ENCODE results near the gene CYSLTR2. TPM values are rescaled to one million over a fixed set of nuclear protein-coding genes. Genes with fewer than 3 reads are reported as not detected.

Gene CYSLTR2
- total and polyA plus RNA-seq, 3 experiments from 2014 or later, result 0.33 to 2.4 (median 2.2) TPM

DNA sequence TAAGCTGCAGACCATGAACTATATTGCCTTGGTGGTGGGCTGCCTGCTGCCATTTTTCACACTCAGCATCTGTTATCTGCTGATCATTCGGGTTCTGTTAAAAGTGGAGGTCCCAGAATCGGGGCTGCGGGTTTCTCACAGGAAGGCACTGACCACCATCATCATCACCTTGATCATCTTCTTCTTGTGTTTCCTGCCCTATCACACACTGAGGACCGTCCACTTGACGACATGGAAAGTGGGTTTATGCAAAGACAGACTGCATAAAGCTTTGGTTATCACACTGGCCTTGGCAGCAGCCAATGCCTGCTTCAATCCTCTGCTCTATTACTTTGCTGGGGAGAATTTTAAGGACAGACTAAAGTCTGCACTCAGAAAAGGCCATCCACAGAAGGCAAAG is 53.7 kb downstream of the CYSLTR2 start:
- no peaks in the 10 kb centered on the region for H3K36me3 ChIP-seq (ENCODE audit: insufficient read depth, low read length)
- H3K27ac Mint-ChIP-seq, result no peak overlapping the region
- POLR2A ChIA-PET, result no interaction called here
- CTCF ChIA-PET, result no interaction called here
- no peak overlapping the region for H3K4me3 ChIP-seq (ENCODE audit: low read length)
- peaks cover 0 to 5% (median 3%) of the 10 kb centered on the region in 5 donors for H3K9me3 Mint-ChIP-seq
- no peak overlapping the region for H3K27ac ChIP-seq (ENCODE audit: low read depth, low read length)
- H3K27me3 ChIP-seq (ENCODE audit: insufficient read depth, low read length, poor library complexity, severe bottlenecking), result no peaks in the 10 kb centered on the region
- H3K9me3 ChIP-seq (ENCODE audit: low read length), result no peaks in the 10 kb centered on the region
- no peaks in the 10 kb centered on the region for H3K4me1 ChIP-seq (ENCODE audit: insufficient read depth, low read length)
- peaks cover 0 to 2% of the 10 kb centered on the region in 2 donors for H3K27me3 Mint-ChIP-seq
- H3K4me1 Mint-ChIP-seq, result peaks cover 8 to 27% (median 13%) of the 10 kb centered on the region in 3 donors
- H3K4me3 Mint-ChIP-seq, result no peak overlapping the region
- no peak for DNase-seq
- H3K36me3 Mint-ChIP-seq, result peaks cover 13 to 31% (median 22%) of the 10 kb centered on the region in 3 donors

DNA sequence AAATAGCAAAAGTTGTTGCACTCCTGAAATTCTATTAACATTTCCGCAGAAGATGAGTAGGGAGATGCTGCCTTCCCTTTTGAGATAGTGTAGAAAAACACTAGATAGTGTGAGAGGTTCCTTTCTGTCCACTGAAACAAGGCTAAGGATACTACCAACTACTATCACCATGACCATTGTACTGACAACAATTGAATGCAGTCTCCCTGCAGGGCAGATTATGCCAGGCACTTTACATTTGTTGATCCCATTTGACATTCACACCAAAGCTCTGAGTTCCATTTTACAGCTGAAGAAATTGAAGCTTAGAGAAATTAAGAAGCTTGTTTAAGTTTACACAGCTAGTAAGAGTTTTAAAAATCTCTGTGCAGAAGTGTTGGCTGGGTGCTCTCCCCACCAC is 55.0 kb downstream of the CYSLTR2 start:
- no peaks in the 10 kb centered on the region for H3K4me1 ChIP-seq (ENCODE audit: insufficient read depth, low read length)
- no peak for DNase-seq
- CTCF ChIA-PET, result no interaction called here
- H3K4me3 Mint-ChIP-seq, result no peak overlapping the region
- H3K9me3 ChIP-seq (ENCODE audit: low read length), result no peaks in the 10 kb centered on the region
- no peak overlapping the region for H3K27ac Mint-ChIP-seq
- H3K4me3 ChIP-seq (ENCODE audit: low read length), result no peak overlapping the region
- no peaks in the 10 kb centered on the region for H3K27me3 ChIP-seq (ENCODE audit: insufficient read depth, low read length, poor library complexity, severe bottlenecking)
- H3K4me1 Mint-ChIP-seq, result peaks cover 8 to 18% (median 13%) of the 10 kb centered on the region in 3 donors
- peaks cover 0 to 7% (median 3%) of the 10 kb centered on the region in 5 donors for H3K9me3 Mint-ChIP-seq
- no peak overlapping the region for H3K27ac ChIP-seq (ENCODE audit: low read depth, low read length)
- no peaks in the 10 kb centered on the region for H3K36me3 ChIP-seq (ENCODE audit: insufficient read depth, low read length)
- peaks cover 13 to 31% (median 22%) of the 10 kb centered on the region in 3 donors for H3K36me3 Mint-ChIP-seq
- peaks cover 0 to 2% of the 10 kb centered on the region in 2 donors for H3K27me3 Mint-ChIP-seq
- POLR2A ChIA-PET, result no interaction called here

GRCh38 chr13:48709213-48709612 is 55.5 kb downstream of the CYSLTR2 start:
- DNase-seq, result no peak
- Histone ChIP-seq H3K9me3 (ENCODE audit: low read length) (no peaks in the 10 kb centered on the region), H3K36me3 (ENCODE audit: insufficient read depth, low read length) (no peaks in the 10 kb centered on the region), H3K4me1 (ENCODE audit: insufficient read depth, low read length) (no peaks in the 10 kb centered on the region), H3K27ac (ENCODE audit: low read depth, low read length) (no peak overlapping the region), H3K4me3 (ENCODE audit: low read length) (no peak overlapping the region), H3K27me3 (ENCODE audit: insufficient read depth, low read length, poor library complexity, severe bottlenecking) (no peaks in the 10 kb centered on the region)
- H3K4me3 Mint-ChIP-seq, result no peak overlapping the region
- peaks cover 0 to 2% of the 10 kb centered on the region in 2 donors for H3K27me3 Mint-ChIP-seq
- ChIA-PET POLR2A (no interaction called here), CTCF (no interaction called here)
- peaks cover 0 to 10% (median 3%) of the 10 kb centered on the region in 5 donors for H3K9me3 Mint-ChIP-seq
- no peak overlapping the region for H3K27ac Mint-ChIP-seq
- peaks cover 13 to 31% (median 22%) of the 10 kb centered on the region in 3 donors for H3K36me3 Mint-ChIP-seq
- H3K4me1 Mint-ChIP-seq, result peaks cover 8 to 14% (median 10%) of the 10 kb centered on the region in 3 donors

DNA sequence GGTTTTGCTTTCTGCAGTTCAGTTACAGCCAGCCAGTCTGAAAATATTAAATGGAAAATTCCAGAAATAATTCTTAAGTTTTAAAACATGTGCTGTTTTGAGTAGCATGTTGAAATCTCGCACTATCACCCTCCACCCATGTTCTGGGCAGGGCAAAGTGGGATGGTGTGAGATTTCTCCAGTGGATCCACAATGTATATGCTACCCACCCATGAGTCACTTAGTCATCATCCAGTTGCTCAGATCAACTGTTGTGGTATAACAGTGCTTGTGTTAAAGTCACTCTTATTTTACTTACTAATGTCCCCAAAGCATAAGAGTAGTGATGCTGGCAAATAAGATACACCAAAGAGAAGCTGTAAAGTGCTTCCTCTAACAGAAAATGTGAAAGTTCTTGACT is 56.4 kb downstream of the CYSLTR2 start:
- no peak overlapping the region for H3K27ac Mint-ChIP-seq
- CTCF ChIA-PET, result no interaction called here
- H3K4me1 ChIP-seq (ENCODE audit: insufficient read depth, low read length), result no peaks in the 10 kb centered on the region
- no peaks in the 10 kb centered on the region for H3K27me3 ChIP-seq (ENCODE audit: insufficient read depth, low read length, poor library complexity, severe bottlenecking)
- peaks cover 13 to 31% (median 22%) of the 10 kb centered on the region in 3 donors for H3K36me3 Mint-ChIP-seq
- H3K36me3 ChIP-seq (ENCODE audit: insufficient read depth, low read length), result no peaks in the 10 kb centered on the region
- H3K4me3 ChIP-seq (ENCODE audit: low read length), result no peak overlapping the region
- peaks cover 0 to 2% of the 10 kb centered on the region in 2 donors for H3K27me3 Mint-ChIP-seq
- no peak overlapping the region for H3K4me3 Mint-ChIP-seq
- DNase-seq, result no peak
- POLR2A ChIA-PET, result no interaction called here
- H3K27ac ChIP-seq (ENCODE audit: low read depth, low read length), result no peak overlapping the region
- H3K9me3 ChIP-seq (ENCODE audit: low read length), result no peaks in the 10 kb centered on the region
- peaks cover 0 to 4% (median under 1%) of the 10 kb centered on the region in 3 donors for H3K4me1 Mint-ChIP-seq
- peaks cover 0 to 10% (median 3%) of the 10 kb centered on the region in 5 donors for H3K9me3 Mint-ChIP-seq

GRCh38 chr13:48712141-48712540 is 58.4 kb downstream of the CYSLTR2 start:
- Mint-ChIP-seq H3K4me1 (no peaks in the 10 kb centered on the region), H3K9me3 (peaks cover 9 to 21% (median 15%) of the 10 kb centered on the region in 5 donors), H3K36me3 (peaks cover 13 to 26% (median 14%) of the 10 kb centered on the region in 3 donors), H3K4me3 (no peak overlapping the region), H3K27ac (peak overlapping the region in 1 of 8 donors; percentile 72), H3K27me3 (peaks cover 0 to 2% of the 10 kb centered on the region in 2 donors)
- Histone ChIP-seq H3K4me1 (ENCODE audit: insufficient read depth, low read length) (no peaks in the 10 kb centered on the region), H3K27ac (ENCODE audit: low read depth, low read length) (no peak overlapping the region), H3K9me3 (ENCODE audit: low read length) (no peaks in the 10 kb centered on the region), H3K36me3 (ENCODE audit: insufficient read depth, low read length) (no peaks in the 10 kb centered on the region), H3K4me3 (ENCODE audit: low read length) (no peak overlapping the region), H3K27me3 (ENCODE audit: insufficient read depth, low read length, poor library complexity, severe bottlenecking) (no peaks in the 10 kb centered on the region)
- DNase-seq, result no peak
- POLR2A ChIA-PET, result no interaction called here
- CTCF ChIA-PET, result no interaction called here

GRCh38 chr13:48715977-48716376 is 62.2 kb downstream of the CYSLTR2 start:
- DNase-seq, result no peak
- Histone ChIP-seq H3K9me3 (ENCODE audit: low read length) (no peaks in the 10 kb centered on the region), H3K27ac (ENCODE audit: low read depth, low read length) (no peak overlapping the region), H3K4me3 (ENCODE audit: low read length) (no peak overlapping the region), H3K4me1 (ENCODE audit: insufficient read depth, low read length) (no peaks in the 10 kb centered on the region), H3K36me3 (ENCODE audit: insufficient read depth, low read length) (no peaks in the 10 kb centered on the region), H3K27me3 (ENCODE audit: insufficient read depth, low read length, poor library complexity, severe bottlenecking) (no peaks in the 10 kb centered on the region)
- Mint-ChIP-seq H3K4me3 (no peak overlapping the region), H3K9me3 (peaks cover 27 to 49% (median 38%) of the 10 kb centered on the region in 5 donors), H3K27me3 (peaks cover 0 to 3% of the 10 kb centered on the region in 2 donors), H3K27ac (no peak overlapping the region), H3K4me1 (no peaks in the 10 kb centered on the region), H3K36me3 (peaks cover 0 to 16% (median 1%) of the 10 kb centered on the region in 3 donors)
- ChIA-PET POLR2A (no interaction called here), CTCF (no interaction called here)

- no peaks in the 10 kb centered on the region for H3K4me1 ChIP-seq (ENCODE audit: insufficient read depth, low read length)
- H3K9me3 ChIP-seq (ENCODE audit: low read length), result no peaks in the 10 kb centered on the region
- no peaks in the 10 kb centered on the region for H3K4me1 Mint-ChIP-seq
- ChIA-PET CTCF (interaction anchor here (1.1 kb wide), 1 partner anchor 11 kb away, joined by 3 read pairs; no protein-coding TSS in a partner anchor), POLR2A (no interaction called here)
- no peak overlapping the region for H3K4me3 ChIP-seq (ENCODE audit: low read length)
- H3K27me3 ChIP-seq (ENCODE audit: insufficient read depth, low read length, poor library complexity, severe bottlenecking), result no peaks in the 10 kb centered on the region
- no peak overlapping the region for H3K27ac Mint-ChIP-seq
- H3K9me3 Mint-ChIP-seq, result peaks cover 23 to 44% (median 38%) of the 10 kb centered on the region in 5 donors
- H3K4me3 Mint-ChIP-seq, result no peak overlapping the region
- no peak for DNase-seq
- H3K36me3 Mint-ChIP-seq, result peaks cover 0 to 23% (median 1%) of the 10 kb centered on the region in 3 donors
- H3K27me3 Mint-ChIP-seq, result peaks cover 0 to 7% of the 10 kb centered on the region in 2 donors
- H3K27ac ChIP-seq (ENCODE audit: low read depth, low read length), result no peak overlapping the region
- no peaks in the 10 kb centered on the region for H3K36me3 ChIP-seq (ENCODE audit: insufficient read depth, low read length)
These were observed 66.9 kb downstream of the CYSLTR2 start for GRCh38 chr13:48720621-48721020.

DNA sequence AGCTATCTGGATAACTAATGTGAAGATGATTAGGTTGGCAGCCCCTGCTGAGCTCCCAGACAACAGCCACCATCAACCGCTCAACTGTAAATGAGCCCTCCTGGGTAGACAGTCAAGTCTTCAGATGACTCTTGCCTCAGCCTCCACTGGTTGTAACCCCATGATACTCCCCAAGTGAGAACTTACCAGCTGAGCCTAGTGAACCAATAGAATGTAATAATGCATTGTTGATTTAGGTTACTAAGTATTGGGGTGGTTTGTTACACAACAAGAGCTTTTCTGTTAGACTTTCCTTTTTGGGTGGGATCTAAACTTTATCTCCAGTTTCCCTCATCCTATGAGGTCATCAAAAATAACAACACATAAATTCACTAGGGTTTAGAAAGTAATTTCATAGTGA is 69.4 kb downstream of the CYSLTR2 start:
- ChIA-PET POLR2A (no interaction called here), CTCF (interaction anchor here (1.5 kb wide), 1 partner anchor 9 kb away, joined by 7 read pairs; no protein-coding TSS in a partner anchor)
- Histone ChIP-seq H3K4me1 (ENCODE audit: insufficient read depth, low read length) (no peaks in the 10 kb centered on the region), H3K9me3 (ENCODE audit: low read length) (no peaks in the 10 kb centered on the region), H3K27me3 (ENCODE audit: insufficient read depth, low read length, poor library complexity, severe bottlenecking) (no peaks in the 10 kb centered on the region), H3K36me3 (ENCODE audit: insufficient read depth, low read length) (no peaks in the 10 kb centered on the region), H3K4me3 (ENCODE audit: low read length) (no peak overlapping the region), H3K27ac (ENCODE audit: low read depth, low read length) (no peak overlapping the region)
- peaks cover 0 to 7% of the 10 kb centered on the region in 2 donors for H3K27me3 Mint-ChIP-seq
- DNase-seq, result no peak
- no peaks in the 10 kb centered on the region for H3K4me1 Mint-ChIP-seq
- H3K4me3 Mint-ChIP-seq, result no peak overlapping the region
- no peak overlapping the region for H3K27ac Mint-ChIP-seq
- H3K36me3 Mint-ChIP-seq, result peaks cover 0 to 11% (median 0%) of the 10 kb centered on the region in 3 donors
- H3K9me3 Mint-ChIP-seq, result peaks cover 6 to 27% (median 22%) of the 10 kb centered on the region in 5 donors
